Measurements from ENCODE around the gene TTC16. TPM values are rescaled to one million over a fixed set of nuclear protein-coding genes. Genes with fewer than 3 reads are reported as not detected.

Gene TTC16
- total RNA-seq, 1 donor from 2014 or later: not detected

- Mint-ChIP-seq H3K4me3 (ENCODE audit: unreplicated experiment) (no peak overlapping the region), H3K9me3 (ENCODE audit: unreplicated experiment) (no peaks in the 10 kb centered on the region), H3K4me1 (ENCODE audit: unreplicated experiment) (peaks cover 35% of the 10 kb centered on the region), H3K27me3 (ENCODE audit: unreplicated experiment) (no peaks in the 10 kb centered on the region), H3K27ac (ENCODE audit: unreplicated experiment) (peak overlapping the region; percentile 95), H3K36me3 (ENCODE audit: unreplicated experiment) (peaks cover 39% of the 10 kb centered on the region)
- no peak for TF ChIP-seq CTCF (IDR thresholded peaks at IDR 0.05)
- DNase-seq (ENCODE audit: extremely low spot score, unreplicated experiment): no peak
These were observed 32.2 kb upstream of the TTC16 start for GRCh38 chr9:127683723-127684122.

GRCh38 chr9:127684576-127684975, 31.3 kb upstream of the TTC16 start:
- peak overlapping the region; percentile 23 for H3K4me3 Mint-ChIP-seq (ENCODE audit: unreplicated experiment)
- no peak for TF ChIP-seq CTCF (IDR thresholded peaks at IDR 0.05)
- H3K4me1 Mint-ChIP-seq (ENCODE audit: unreplicated experiment): peaks cover 35% of the 10 kb centered on the region
- H3K36me3 Mint-ChIP-seq (ENCODE audit: unreplicated experiment): peaks cover 37% of the 10 kb centered on the region
- DNase-seq (ENCODE audit: extremely low spot score, unreplicated experiment): no peak
- H3K27ac Mint-ChIP-seq (ENCODE audit: unreplicated experiment): peak overlapping the region; percentile 95
- H3K27me3 Mint-ChIP-seq (ENCODE audit: unreplicated experiment): no peaks in the 10 kb centered on the region
- no peaks in the 10 kb centered on the region for H3K9me3 Mint-ChIP-seq (ENCODE audit: unreplicated experiment)

- DNase-seq (ENCODE audit: extremely low spot score, unreplicated experiment): no peak
- Mint-ChIP-seq H3K27ac (ENCODE audit: unreplicated experiment) (no peak overlapping the region), H3K9me3 (ENCODE audit: unreplicated experiment) (no peaks in the 10 kb centered on the region), H3K27me3 (ENCODE audit: unreplicated experiment) (no peaks in the 10 kb centered on the region), H3K4me3 (ENCODE audit: unreplicated experiment) (no peak overlapping the region), H3K4me1 (ENCODE audit: unreplicated experiment) (peaks cover 35% of the 10 kb centered on the region), H3K36me3 (ENCODE audit: unreplicated experiment) (peaks cover 39% of the 10 kb centered on the region)
- TF ChIP-seq CTCF (IDR thresholded peaks at IDR 0.05): no peak
These were observed 29.2 kb upstream of the TTC16 start for GRCh38 chr9:127686461-127687393.

- Mint-ChIP-seq H3K27me3 (ENCODE audit: unreplicated experiment) (no peaks in the 10 kb centered on the region), H3K9me3 (ENCODE audit: unreplicated experiment) (no peaks in the 10 kb centered on the region), H3K4me1 (ENCODE audit: unreplicated experiment) (peaks cover 23% of the 10 kb centered on the region), H3K4me3 (ENCODE audit: unreplicated experiment) (no peak overlapping the region), H3K36me3 (ENCODE audit: unreplicated experiment) (peaks cover 28% of the 10 kb centered on the region), H3K27ac (ENCODE audit: unreplicated experiment) (no peak overlapping the region)
- DNase-seq (ENCODE audit: extremely low spot score, unreplicated experiment): no peak
- TF ChIP-seq CTCF (IDR thresholded peaks at IDR 0.05): no peak
These were observed 26.4 kb upstream of the TTC16 start for GRCh38 chr9:127689329-127690000.

GRCh38 chr9:127690735-127691134, 25.1 kb upstream of the TTC16 start:
- no peak overlapping the region for H3K27ac Mint-ChIP-seq (ENCODE audit: unreplicated experiment)
- no peaks in the 10 kb centered on the region for H3K9me3 Mint-ChIP-seq (ENCODE audit: unreplicated experiment)
- DNase-seq (ENCODE audit: extremely low spot score, unreplicated experiment): no peak
- H3K27me3 Mint-ChIP-seq (ENCODE audit: unreplicated experiment): no peaks in the 10 kb centered on the region
- no peak overlapping the region for H3K4me3 Mint-ChIP-seq (ENCODE audit: unreplicated experiment)
- no peak for TF ChIP-seq CTCF (IDR thresholded peaks at IDR 0.05)
- H3K4me1 Mint-ChIP-seq (ENCODE audit: unreplicated experiment): peaks cover 22% of the 10 kb centered on the region
- peaks cover 33% of the 10 kb centered on the region for H3K36me3 Mint-ChIP-seq (ENCODE audit: unreplicated experiment)

Data from osteocyte (in vitro differentiated cells).